GM20431 (cell line): ENCODE measurements around the gene ZNF346.
"Not testable (repeated sequence)": the region's sequence is repeated elsewhere in the genome, so short reads cannot be mapped to it uniquely, and the experiment has no call there.

Source experiments
- in situ Hi-C: fragments of 300-500 bp; cut with MseI, MboI; formaldehyde crosslinking; loops from one replicate; pipeline ENCODE4 v1.15.0; 2020; ENCODE audit warnings: low sequenced_read_pairs; ENCODE audit not compliant: unreplicated experiment

Gene ZNF346

GRCh38 chr5:177022386-177023302 lies at the start of gene ZNF346:
ZNF346 (plus strand) TSS chr5:177022696; CDS start chr5:177022739, 43 bp downstream.
- in situ Hi-C loops = no loop called here

- in situ Hi-C loops = no loop called here
Observed at GRCh38 chr5:176979669-176980068, 42.8 kb upstream of the ZNF346 start.

GRCh38 chr5:176980818-176981217 lies 41.7 kb upstream of the ZNF346 start:
- in situ Hi-C loops = no loop called here

GRCh38 chr5:176983112-176983511 lies 39.4 kb upstream of the ZNF346 start:
- in situ Hi-C loops = not testable (repeated sequence)

- in situ Hi-C loops = not testable (repeated sequence)
Observed at GRCh38 chr5:176983593-176983992, 38.9 kb upstream of the ZNF346 start.

- in situ Hi-C loops = not testable (repeated sequence)
Observed at GRCh38 chr5:176984176-176984575, 38.3 kb upstream of the ZNF346 start.

GRCh38 chr5:176985516-176985915 lies 37.0 kb upstream of the ZNF346 start:
- in situ Hi-C loops = no loop called here

- in situ Hi-C loops = no loop called here
Observed at GRCh38 chr5:176986280-176986679, 36.2 kb upstream of the ZNF346 start.

- in situ Hi-C loops = no loop called here
Observed at GRCh38 chr5:176987583-176987982, 34.9 kb upstream of the ZNF346 start.

GRCh38 chr5:176993081-176993480 lies 29.4 kb upstream of the ZNF346 start:
- in situ Hi-C loops = not testable (repeated sequence)

- in situ Hi-C loops = no loop called here
Observed at GRCh38 chr5:176994460-176995121, 27.9 kb upstream of the ZNF346 start.

GRCh38 chr5:176995122-176995490 lies 27.4 kb upstream of the ZNF346 start:
- in situ Hi-C loops = no loop called here

GRCh38 chr5:176995896-176996767 lies 26.4 kb upstream of the ZNF346 start:
- in situ Hi-C loops = no loop called here

- in situ Hi-C loops = no loop called here
Observed at GRCh38 chr5:176996780-176997179, 25.7 kb upstream of the ZNF346 start.

- in situ Hi-C loops = no loop called here
Observed at GRCh38 chr5:176998828-176999227, 23.7 kb upstream of the ZNF346 start.

- in situ Hi-C loops = not testable (repeated sequence)
Observed at GRCh38 chr5:176999526-176999925, 23.0 kb upstream of the ZNF346 start.

GRCh38 chr5:177003649-177004048 lies 18.8 kb upstream of the ZNF346 start:
- in situ Hi-C loops = no loop called here

- in situ Hi-C loops = no loop called here
Observed at GRCh38 chr5:177004961-177005360, 17.5 kb upstream of the ZNF346 start.

GRCh38 chr5:177005619-177006264 lies 16.8 kb upstream of the ZNF346 start:
- in situ Hi-C loops = no loop called here
